GM19238 (cell line): ENCODE data around the gene MYH15.

Experiments used
- DNase-seq: peaks from one replicate; pipeline ENCODE4 v3.0.0; 2011; ENCODE audit warnings: low spot score; ENCODE audit not compliant: insufficient read length

Gene MYH15

GRCh38 chr3:108342837-108343486 lies 167.4 kb downstream of the MYH15 start:
- no peak for DNase-seq

GRCh38 chr3:108341911-108342310 lies 168.5 kb downstream of the MYH15 start:
- no peak for DNase-seq

- no peak for DNase-seq
These were observed 171.4 kb downstream of the MYH15 start for GRCh38 chr3:108338901-108339545.

- no peak for DNase-seq
These were observed 175.7 kb downstream of the MYH15 start for GRCh38 chr3:108334701-108335100.

- no peak for DNase-seq
These were observed 176.4 kb downstream of the MYH15 start for GRCh38 chr3:108333961-108334360.

GRCh38 chr3:108331792-108332191 lies 178.6 kb downstream of the MYH15 start:
- DNase-seq: no peak
